ENCODE measurements around the gene PFDN2.
A peak's percentile ranks its signal among the peaks of the same experiment; 100 is the strongest.

Gene PFDN2

DNA sequence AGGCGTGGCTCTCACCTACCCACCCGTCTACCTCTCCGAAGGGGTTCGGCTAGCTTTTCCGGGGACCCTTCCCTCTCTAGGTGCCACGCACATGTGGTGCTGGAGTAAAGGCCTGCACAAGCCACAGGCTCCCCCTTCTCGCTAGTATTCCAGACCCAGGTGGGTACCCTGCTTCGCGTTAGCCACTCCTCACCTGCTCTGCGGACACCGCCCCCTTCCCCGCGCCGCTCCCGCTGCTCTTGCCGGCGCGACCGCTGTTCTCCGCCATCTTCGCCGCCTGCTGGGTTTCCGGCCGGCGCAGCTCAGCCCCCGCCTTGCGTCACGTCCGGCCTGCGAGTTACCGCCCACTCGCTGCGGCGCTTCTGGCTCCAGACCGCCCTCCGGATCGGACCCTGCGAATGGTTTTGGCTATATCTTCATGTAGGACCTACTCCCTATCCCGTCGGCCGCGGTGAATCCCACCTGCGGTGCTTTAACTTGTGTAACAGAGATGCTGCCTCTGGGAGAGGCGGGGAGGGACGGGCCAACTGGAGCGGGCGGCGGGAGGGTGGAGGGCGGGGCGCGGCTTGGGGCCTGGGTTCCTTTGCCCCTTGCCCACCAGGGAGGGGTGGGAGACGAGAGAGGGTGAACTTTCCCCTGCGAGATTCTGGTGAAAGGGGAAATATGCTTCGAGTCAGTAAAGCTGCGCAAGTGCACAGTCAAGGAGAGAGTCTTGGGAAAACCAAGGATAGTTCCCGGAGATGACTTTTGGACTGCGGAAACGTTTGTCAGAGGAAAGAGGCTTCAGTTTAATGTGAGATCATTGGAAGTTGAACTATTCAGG is at the start of gene PFDN2, which contains the start of gene NIT1 (continued):
- no peak for TF ChIP-seq MEIS1 (CRISPR knock-in tag; IDR thresholded peaks at IDR 0.05; ENCODE audit: borderline replicate concordance)
- TF ChIP-seq PRDM1 (tag by site-specific recombination; IDR thresholded peaks at IDR 0.05) = peak; percentile 92
- peak; percentile 73 for TF ChIP-seq KLF8 (tag by site-specific recombination; IDR thresholded peaks at IDR 0.05)
- no peak for TF ChIP-seq ZNF530 (tag by site-specific recombination; IDR thresholded peaks at IDR 0.05; ENCODE audit: low read depth)
- peak; percentile 88 for TF ChIP-seq KLF10 (tag by site-specific recombination; IDR thresholded peaks at IDR 0.05)
- peak; percentile 85 for TF ChIP-seq ZNF629 (tag by site-specific recombination; IDR thresholded peaks at IDR 0.05)
- no peak for TF ChIP-seq OSR2 (tag by site-specific recombination; IDR thresholded peaks at IDR 0.05)
- TF ChIP-seq SP3 (tag by site-specific recombination; IDR thresholded peaks at IDR 0.05) = peak; percentile 91
- peak; percentile 43 for TF ChIP-seq ZNF2 (tag by site-specific recombination; IDR thresholded peaks at IDR 0.05)
- no peak for TF ChIP-seq IKZF3 (tag by site-specific recombination; IDR thresholded peaks at IDR 0.05)
- TF ChIP-seq SCRT2 (tag by site-specific recombination; IDR thresholded peaks at IDR 0.05) = peak; percentile 72; the same call in 1 of the 2 replicates
- peak; percentile 57 for TF ChIP-seq ZNF843 (tag by site-specific recombination; IDR thresholded peaks at IDR 0.05)
- TF ChIP-seq ZNF433 (tag by site-specific recombination; IDR thresholded peaks at IDR 0.05; ENCODE audit: low read depth) = no peak
- TF ChIP-seq, protein P1, sequence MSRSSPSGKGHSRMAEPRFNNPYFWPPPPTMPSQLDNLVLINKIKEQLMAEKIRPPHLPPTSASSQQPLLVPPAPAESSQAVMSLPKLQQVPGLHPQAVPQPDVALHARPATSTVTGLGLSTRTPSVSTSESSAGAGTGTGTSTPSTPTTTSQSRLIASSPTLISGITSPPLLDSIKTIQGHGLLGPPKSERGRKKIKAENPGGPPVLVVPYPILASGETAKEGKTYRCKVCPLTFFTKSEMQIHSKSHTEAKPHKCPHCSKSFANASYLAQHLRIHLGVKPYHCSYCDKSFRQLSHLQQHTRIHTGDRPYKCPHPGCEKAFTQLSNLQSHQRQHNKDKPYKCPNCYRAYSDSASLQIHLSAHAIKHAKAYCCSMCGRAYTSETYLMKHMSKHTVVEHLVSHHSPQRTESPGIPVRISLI (tag by site-specific recombination; IDR thresholded peaks at IDR 0.05) = no peak
- no peak for TF ChIP-seq ZNF792 (tag by site-specific recombination; IDR thresholded peaks at IDR 0.05)
- TF ChIP-seq OVOL3 (tag by site-specific recombination; IDR thresholded peaks at IDR 0.05) = 0 out of 2 replicates have a peak, but pooled peaks have one; percentile 35
- TF ChIP-seq ZEB2 (tag by site-specific recombination; IDR thresholded peaks at IDR 0.05) = peak; percentile 81
- TF ChIP-seq ZNF677 (tag by site-specific recombination; IDR thresholded peaks at IDR 0.05) = no peak
- no peak for TF ChIP-seq ZNF221 (tag by site-specific recombination; IDR thresholded peaks at IDR 0.05; ENCODE audit: borderline replicate concordance)
- TF ChIP-seq ZBTB20 (tag by site-specific recombination; IDR thresholded peaks at IDR 0.05) = peak; percentile 71; the same call in 1 of the 2 replicates
- TF ChIP-seq ZNF211 (tag by site-specific recombination; IDR thresholded peaks at IDR 0.05; ENCODE audit: low read depth) = no peak
- TF ChIP-seq ZNF549 (tag by site-specific recombination; IDR thresholded peaks at IDR 0.05) = no peak
- TF ChIP-seq, protein P2, sequence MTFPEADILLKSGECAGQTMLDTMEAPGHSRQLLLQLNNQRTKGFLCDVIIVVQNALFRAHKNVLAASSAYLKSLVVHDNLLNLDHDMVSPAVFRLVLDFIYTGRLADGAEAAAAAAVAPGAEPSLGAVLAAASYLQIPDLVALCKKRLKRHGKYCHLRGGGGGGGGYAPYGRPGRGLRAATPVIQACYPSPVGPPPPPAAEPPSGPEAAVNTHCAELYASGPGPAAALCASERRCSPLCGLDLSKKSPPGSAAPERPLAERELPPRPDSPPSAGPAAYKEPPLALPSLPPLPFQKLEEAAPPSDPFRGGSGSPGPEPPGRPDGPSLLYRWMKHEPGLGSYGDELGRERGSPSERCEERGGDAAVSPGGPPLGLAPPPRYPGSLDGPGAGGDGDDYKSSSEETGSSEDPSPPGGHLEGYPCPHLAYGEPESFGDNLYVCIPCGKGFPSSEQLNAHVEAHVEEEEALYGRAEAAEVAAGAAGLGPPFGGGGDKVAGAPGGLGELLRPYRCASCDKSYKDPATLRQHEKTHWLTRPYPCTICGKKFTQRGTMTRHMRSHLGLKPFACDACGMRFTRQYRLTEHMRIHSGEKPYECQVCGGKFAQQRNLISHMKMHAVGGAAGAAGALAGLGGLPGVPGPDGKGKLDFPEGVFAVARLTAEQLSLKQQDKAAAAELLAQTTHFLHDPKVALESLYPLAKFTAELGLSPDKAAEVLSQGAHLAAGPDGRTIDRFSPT (tag by site-specific recombination; IDR thresholded peaks at IDR 0.05) = peak; percentile 85
- TF ChIP-seq, protein P3, sequence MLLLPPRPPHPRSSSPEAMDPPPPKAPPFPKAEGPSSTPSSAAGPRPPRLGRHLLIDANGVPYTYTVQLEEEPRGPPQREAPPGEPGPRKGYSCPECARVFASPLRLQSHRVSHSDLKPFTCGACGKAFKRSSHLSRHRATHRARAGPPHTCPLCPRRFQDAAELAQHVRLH (tag by site-specific recombination; IDR thresholded peaks at IDR 0.05) = peak; percentile 97
- TF ChIP-seq, protein P4, sequence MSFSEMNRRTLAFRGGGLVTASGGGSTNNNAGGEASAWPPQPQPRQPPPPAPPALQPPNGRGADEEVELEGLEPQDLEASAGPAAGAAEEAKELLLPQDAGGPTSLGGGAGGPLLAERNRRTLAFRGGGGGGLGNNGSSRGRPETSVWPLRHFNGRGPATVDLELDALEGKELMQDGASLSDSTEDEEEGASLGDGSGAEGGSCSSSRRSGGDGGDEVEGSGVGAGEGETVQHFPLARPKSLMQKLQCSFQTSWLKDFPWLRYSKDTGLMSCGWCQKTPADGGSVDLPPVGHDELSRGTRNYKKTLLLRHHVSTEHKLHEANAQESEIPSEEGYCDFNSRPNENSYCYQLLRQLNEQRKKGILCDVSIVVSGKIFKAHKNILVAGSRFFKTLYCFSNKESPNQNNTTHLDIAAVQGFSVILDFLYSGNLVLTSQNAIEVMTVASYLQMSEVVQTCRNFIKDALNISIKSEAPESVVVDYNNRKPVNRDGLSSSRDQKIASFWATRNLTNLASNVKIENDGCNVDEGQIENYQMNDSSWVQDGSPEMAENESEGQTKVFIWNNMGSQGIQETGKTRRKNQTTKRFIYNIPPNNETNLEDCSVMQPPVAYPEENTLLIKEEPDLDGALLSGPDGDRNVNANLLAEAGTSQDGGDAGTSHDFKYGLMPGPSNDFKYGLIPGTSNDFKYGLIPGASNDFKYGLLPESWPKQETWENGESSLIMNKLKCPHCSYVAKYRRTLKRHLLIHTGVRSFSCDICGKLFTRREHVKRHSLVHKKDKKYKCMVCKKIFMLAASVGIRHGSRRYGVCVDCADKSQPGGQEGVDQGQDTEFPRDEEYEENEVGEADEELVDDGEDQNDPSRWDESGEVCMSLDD (tag by site-specific recombination; IDR thresholded peaks at IDR 0.05) = peak; percentile 84
- TF ChIP-seq SALL2 (tag by site-specific recombination; IDR thresholded peaks at IDR 0.05; ENCODE audit: borderline replicate concordance) = no peak
- TF ChIP-seq, protein P5, sequence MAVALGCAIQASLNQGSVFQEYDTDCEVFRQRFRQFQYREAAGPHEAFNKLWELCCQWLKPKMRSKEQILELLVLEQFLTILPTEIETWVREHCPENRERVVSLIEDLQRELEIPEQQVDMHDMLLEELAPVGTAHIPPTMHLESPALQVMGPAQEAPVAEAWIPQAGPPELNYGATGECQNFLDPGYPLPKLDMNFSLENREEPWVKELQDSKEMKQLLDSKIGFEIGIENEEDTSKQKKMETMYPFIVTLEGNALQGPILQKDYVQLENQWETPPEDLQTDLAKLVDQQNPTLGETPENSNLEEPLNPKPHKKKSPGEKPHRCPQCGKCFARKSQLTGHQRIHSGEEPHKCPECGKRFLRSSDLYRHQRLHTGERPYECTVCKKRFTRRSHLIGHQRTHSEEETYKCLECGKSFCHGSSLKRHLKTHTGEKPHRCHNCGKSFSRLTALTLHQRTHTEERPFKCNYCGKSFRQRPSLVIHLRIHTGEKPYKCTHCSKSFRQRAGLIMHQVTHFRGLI (tag by site-specific recombination; IDR thresholded peaks at IDR 0.05) = no peak
- TF ChIP-seq, protein P6, sequence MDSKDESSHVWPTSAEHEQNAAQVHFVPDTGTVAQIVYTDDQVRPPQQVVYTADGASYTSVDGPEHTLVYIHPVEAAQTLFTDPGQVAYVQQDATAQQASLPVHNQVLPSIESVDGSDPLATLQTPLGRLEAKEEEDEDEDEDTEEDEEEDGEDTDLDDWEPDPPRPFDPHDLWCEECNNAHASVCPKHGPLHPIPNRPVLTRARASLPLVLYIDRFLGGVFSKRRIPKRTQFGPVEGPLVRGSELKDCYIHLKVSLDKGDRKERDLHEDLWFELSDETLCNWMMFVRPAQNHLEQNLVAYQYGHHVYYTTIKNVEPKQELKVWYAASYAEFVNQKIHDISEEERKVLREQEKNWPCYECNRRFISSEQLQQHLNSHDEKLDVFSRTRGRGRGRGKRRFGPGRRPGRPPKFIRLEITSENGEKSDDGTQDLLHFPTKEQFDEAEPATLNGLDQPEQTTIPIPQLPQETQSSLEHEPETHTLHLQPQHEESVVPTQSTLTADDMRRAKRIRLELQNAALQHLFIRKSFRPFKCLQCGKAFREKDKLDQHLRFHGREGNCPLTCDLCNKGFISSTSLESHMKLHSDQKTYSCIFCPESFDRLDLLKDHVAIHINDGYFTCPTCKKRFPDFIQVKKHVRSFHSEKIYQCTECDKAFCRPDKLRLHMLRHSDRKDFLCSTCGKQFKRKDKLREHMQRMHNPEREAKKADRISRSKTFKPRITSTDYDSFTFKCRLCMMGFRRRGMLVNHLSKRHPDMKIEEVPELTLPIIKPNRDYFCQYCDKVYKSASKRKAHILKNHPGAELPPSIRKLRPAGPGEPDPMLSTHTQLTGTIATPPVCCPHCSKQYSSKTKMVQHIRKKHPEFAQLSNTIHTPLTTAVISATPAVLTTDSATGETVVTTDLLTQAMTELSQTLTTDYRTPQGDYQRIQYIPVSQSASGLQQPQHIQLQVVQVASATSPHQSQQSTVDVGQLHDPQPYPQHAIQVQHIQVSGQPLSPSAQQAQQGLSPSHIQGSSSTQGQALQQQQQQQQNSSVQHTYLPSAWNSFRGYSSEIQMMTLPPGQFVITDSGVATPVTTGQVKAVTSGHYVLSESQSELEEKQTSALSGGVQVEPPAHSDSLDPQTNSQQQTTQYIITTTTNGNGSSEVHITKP (tag by site-specific recombination; IDR thresholded peaks at IDR 0.05) = peak; percentile 92
- no peak for TF ChIP-seq ZNF785 (tag by site-specific recombination; IDR thresholded peaks at IDR 0.05)

All from HEK293 (cell line).